ENCODE data around the gene EHMT1. TPM values are rescaled to one million over a fixed set of nuclear protein-coding genes. Genes with fewer than 3 reads are reported as not detected.

The EHMT1 gene
- total and polyA plus RNA-seq, 9 of the 15 experiments (the other 6 are each of a cell fraction or from before 2014, with no cell fraction given), result 2.2 to 76.0 (median 36.4) TPM

DNA sequence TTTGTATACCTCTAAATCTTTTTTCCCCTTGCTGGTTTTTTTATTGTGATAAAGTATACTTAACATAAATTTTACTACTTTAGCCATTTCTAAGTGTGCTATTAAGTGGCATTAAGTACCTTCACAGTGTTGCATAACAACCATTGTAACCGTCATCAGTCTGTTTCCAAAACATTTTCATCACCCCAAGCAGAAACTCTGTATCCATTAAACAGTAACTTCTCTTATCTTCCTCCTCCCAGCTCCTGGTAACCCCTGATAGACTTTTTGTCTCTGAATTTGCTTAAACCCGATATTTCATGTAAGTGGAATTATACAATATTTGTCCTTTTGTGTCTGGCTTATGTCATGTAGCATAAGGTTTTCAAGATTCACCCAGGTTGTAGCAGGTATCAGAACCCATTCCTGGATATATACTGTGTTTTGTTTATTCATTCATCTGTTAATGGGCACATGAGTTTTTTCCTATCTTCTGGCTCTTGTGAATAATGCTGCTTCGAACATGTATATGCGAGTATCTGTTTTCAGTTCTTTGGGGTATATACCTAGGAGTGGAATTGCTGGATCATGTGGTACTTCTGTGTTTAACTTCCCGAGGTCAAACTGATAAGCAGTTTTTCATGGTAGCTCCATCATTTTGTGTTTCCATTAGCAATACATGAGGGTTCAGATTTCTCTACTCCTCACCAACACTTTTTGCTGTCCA lies 66.4 kb downstream of the EHMT1 start (continued):
- TF ChIP-seq, protein P1, sequence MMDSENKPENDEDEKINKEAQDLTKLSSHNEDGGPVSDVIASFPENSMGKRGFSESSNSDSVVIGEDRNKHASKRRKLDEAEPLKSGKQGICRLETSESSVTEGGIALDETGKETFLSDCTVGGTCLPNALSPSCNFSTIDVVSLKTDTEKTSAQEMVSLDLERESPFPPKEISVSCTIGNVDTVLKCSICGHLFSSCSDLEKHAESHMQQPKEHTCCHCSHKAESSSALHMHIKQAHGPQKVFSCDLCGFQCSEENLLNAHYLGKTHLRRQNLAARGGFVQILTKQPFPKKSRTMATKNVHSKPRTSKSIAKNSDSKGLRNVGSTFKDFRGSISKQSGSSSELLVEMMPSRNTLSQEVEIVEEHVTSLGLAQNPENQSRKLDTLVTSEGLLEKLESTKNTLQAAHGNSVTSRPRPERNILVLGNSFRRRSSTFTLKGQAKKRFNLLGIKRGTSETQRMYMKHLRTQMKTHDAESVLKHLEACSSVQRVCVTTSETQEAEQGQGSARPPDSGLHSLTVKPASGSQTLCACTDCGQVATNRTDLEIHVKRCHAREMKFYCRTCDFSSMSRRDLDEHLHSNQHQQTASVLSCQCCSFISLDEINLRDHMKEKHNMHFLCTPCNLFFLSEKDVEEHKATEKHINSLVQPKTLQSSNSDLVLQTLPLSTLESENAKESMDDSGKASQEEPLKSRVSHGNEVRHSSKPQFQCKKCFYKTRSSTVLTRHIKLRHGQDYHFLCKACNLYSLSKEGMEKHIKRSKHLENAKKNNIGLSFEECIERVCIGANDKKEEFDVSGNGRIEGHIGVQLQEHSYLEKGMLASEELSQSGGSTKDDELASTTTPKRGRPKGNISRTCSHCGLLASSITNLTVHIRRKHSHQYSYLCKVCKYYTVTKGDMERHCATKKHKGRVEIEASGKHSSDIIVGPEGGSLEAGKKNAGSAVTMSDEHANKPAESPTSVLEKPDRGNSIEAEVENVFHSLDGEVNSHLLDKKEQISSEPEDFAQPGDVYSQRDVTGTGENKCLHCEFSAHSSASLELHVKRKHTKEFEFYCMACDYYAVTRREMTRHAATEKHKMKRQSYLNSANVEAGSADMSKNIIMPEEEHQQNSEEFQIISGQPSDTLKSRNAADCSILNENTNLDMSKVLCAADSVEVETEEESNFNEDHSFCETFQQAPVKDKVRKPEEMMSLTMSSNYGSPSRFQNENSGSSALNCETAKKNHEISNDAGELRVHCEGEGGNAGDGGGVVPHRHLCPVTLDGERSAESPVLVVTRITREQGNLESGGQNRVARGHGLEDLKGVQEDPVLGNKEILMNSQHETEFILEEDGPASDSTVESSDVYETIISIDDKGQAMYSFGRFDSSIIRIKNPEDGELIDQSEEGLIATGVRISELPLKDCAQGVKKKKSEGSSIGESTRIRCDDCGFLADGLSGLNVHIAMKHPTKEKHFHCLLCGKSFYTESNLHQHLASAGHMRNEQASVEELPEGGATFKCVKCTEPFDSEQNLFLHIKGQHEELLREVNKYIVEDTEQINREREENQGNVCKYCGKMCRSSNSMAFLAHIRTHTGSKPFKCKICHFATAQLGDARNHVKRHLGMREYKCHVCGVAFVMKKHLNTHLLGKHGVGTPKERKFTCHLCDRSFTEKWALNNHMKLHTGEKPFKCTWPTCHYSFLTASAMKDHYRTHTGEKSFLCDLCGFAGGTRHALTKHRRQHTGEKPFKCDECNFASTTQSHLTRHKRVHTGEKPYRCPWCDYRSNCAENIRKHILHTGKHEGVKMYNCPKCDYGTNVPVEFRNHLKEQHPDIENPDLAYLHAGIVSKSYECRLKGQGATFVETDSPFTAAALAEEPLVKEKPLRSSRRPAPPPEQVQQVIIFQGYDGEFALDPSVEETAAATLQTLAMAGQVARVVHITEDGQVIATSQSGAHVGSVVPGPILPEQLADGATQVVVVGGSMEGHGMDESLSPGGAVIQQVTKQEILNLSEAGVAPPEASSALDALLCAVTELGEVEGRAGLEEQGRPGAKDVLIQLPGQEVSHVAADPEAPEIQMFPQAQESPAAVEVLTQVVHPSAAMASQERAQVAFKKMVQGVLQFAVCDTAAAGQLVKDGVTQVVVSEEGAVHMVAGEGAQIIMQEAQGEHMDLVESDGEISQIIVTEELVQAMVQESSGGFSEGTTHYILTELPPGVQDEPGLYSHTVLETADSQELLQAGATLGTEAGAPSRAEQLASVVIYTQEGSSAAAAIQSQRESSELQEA (IDR thresholded peaks at IDR 0.05; ENCODE audit: low read depth), result no peak
- TF ChIP-seq CHD1 (IDR thresholded peaks at IDR 0.05; ENCODE audit: low read length) (no peak), ETV1 (tag; conservative IDR thresholded peaks at IDR 0.05; ENCODE audit: low read depth) (no peak), ZNF143 (CRISPR knock-in tag; IDR thresholded peaks at IDR 0.05) (no peak), TCFL5 (CRISPR knock-in tag; conservative IDR thresholded peaks at IDR 0.05) (no peak), NR2C2 (CRISPR knock-in tag; IDR thresholded peaks at IDR 0.05) (no peak), NR2C2 (tag; IDR thresholded peaks at IDR 0.05) (peak; percentile 34), MCM2 (IDR thresholded peaks at IDR 0.05; ENCODE audit: low read depth) (no peak), PHB (CRISPR knock-in tag; IDR thresholded peaks at IDR 0.05) (no peak), RBFOX2 (IDR thresholded peaks at IDR 0.05; ENCODE audit: low read depth, low read length) (no peak), SIX5 (IDR thresholded peaks at IDR 0.05; ENCODE audit: borderline replicate concordance in 1 of 2, insufficient read depth in 1 of 2, low read depth in 1 of 2, low read length in 2 of 2) (no peak), TBP (optimal IDR thresholded peaks at IDR 0.05; ENCODE audit: low read depth, low read length) (no peak)
- TF ChIP-seq, protein P2, sequence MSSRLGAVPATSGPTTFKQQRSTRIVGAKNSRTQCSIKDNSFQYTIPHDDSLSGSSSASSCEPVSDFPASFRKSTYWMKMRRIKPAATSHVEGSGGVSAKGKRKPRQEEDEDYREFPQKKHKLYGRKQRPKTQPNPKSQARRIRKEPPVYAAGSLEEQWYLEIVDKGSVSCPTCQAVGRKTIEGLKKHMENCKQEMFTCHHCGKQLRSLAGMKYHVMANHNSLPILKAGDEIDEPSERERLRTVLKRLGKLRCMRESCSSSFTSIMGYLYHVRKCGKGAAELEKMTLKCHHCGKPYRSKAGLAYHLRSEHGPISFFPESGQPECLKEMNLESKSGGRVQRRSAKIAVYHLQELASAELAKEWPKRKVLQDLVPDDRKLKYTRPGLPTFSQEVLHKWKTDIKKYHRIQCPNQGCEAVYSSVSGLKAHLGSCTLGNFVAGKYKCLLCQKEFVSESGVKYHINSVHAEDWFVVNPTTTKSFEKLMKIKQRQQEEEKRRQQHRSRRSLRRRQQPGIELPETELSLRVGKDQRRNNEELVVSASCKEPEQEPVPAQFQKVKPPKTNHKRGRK (tag; IDR thresholded peaks at IDR 0.05), result no peak
- TF ChIP-seq, protein P3, sequence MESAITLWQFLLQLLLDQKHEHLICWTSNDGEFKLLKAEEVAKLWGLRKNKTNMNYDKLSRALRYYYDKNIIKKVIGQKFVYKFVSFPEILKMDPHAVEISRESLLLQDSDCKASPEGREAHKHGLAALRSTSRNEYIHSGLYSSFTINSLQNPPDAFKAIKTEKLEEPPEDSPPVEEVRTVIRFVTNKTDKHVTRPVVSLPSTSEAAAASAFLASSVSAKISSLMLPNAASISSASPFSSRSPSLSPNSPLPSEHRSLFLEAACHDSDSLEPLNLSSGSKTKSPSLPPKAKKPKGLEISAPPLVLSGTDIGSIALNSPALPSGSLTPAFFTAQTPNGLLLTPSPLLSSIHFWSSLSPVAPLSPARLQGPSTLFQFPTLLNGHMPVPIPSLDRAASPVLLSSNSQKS (CRISPR knock-in tag; IDR thresholded peaks at IDR 0.05), result no peak
- TF ChIP-seq, protein P4, sequence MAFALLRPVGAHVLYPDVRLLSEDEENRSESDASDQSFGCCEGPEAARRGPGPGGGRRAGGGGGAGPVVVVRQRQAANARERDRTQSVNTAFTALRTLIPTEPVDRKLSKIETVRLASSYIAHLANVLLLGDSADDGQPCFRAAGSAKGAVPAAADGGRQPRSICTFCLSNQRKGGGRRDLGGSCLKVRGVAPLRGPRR (CRISPR knock-in tag; IDR thresholded peaks at IDR 0.05), result no peak
